HG02763 (cell line): Measurements from ENCODE around the gene CNIH3.

Experiments used
- ATAC-seq: cut with Tn5 transposase; IDR thresholded peaks from one replicate; pipeline ENCODE4 v1.9.1; 2021; ENCODE audit warnings: mild to moderate bottlenecking, moderate library complexity; ENCODE audit not compliant: unreplicated experiment

The CNIH3 gene

GRCh38 chr1:224739997-224740684, 124.0 kb downstream of the CNIH3 start:
- peak; percentile 78 for ATAC-seq

GRCh38 chr1:224740685-224741052, 124.6 kb downstream of the CNIH3 start:
- ATAC-seq, result no peak

GRCh38 chr1:224742349-224742748, 126.2 kb downstream of the CNIH3 start:
- no peak for ATAC-seq

GRCh38 chr1:224743608-224744164, 127.6 kb downstream of the CNIH3 start:
- no peak for ATAC-seq

- no peak for ATAC-seq
Measured at GRCh38 chr1:224744521-224744920, 128.4 kb downstream of the CNIH3 start.

GRCh38 chr1:224745394-224745793, 129.3 kb downstream of the CNIH3 start:
- no peak for ATAC-seq

- ATAC-seq, result no peak
Measured at GRCh38 chr1:224745924-224746323, 129.8 kb downstream of the CNIH3 start.

GRCh38 chr1:224747578-224747977, 131.5 kb downstream of the CNIH3 start:
- ATAC-seq, result peak; percentile 52

- ATAC-seq, result no peak
Measured at GRCh38 chr1:224749916-224750315, 133.8 kb downstream of the CNIH3 start.

- no peak for ATAC-seq
Measured at GRCh38 chr1:224751624-224752311, 135.7 kb downstream of the CNIH3 start.

GRCh38 chr1:224753491-224753890, 137.4 kb downstream of the CNIH3 start:
- ATAC-seq, result no peak

GRCh38 chr1:224755586-224755985, 139.5 kb downstream of the CNIH3 start:
- no peak for ATAC-seq

GRCh38 chr1:224757508-224757907, 141.4 kb downstream of the CNIH3 start:
- no peak for ATAC-seq

- ATAC-seq, result no peak
Measured at GRCh38 chr1:224759135-224759534, 143.0 kb downstream of the CNIH3 start.

GRCh38 chr1:224759681-224760091, 143.6 kb downstream of the CNIH3 start:
- ATAC-seq, result no peak

- ATAC-seq, result no peak
Measured at GRCh38 chr1:224760163-224760562, 144.0 kb downstream of the CNIH3 start.

GRCh38 chr1:224761245-224761644, 145.1 kb downstream of the CNIH3 start:
- ATAC-seq, result no peak

- no peak for ATAC-seq
Measured at GRCh38 chr1:224762046-224762445, 145.9 kb downstream of the CNIH3 start.

- ATAC-seq, result no peak
Measured at GRCh38 chr1:224762701-224763100, 146.6 kb downstream of the CNIH3 start.

GRCh38 chr1:224763126-224763775, 147.1 kb downstream of the CNIH3 start:
- ATAC-seq, result no peak

- no peak for ATAC-seq
Measured at GRCh38 chr1:224766266-224766665, 150.1 kb downstream of the CNIH3 start.

- ATAC-seq, result no peak
Measured at GRCh38 chr1:224767031-224767430, 150.9 kb downstream of the CNIH3 start.
